H9 (cell line): ENCODE data around the gene FCSK. TPM values are rescaled to one million over a fixed set of nuclear protein-coding genes. Genes with fewer than 3 reads are reported as not detected.

Experiments
- DNase-seq: peaks from one replicate; pipeline ENCODE4 v3.0.0-alpha.2; 2017
- H2AFZ ChIP-seq: one replicate; pipeline ENCODE4 v1.6.1; 2013; ENCODE audit warnings: mild to moderate bottlenecking, low read length, control low read depth, moderate library complexity
- H2AK5ac ChIP-seq: 2 replicates; pipeline ENCODE4 v1.6.1; 2013; ENCODE audit warnings: low read length, control low read depth, mixed read lengths; ENCODE audit not compliant: insufficient read length
- H2BK120ac ChIP-seq: one replicate; pipeline ENCODE4 v1.6.1; 2013; ENCODE audit warnings: low read depth, mild to moderate bottlenecking, low read length, control low read depth, inconsistent platforms; ENCODE audit not compliant: poor library complexity, severe bottlenecking
- H2BK12ac ChIP-seq: 2 replicates; pipeline ENCODE4 v1.6.1; 2013; ENCODE audit warnings: low read length, control low read depth, mixed read lengths, low read depth; ENCODE audit not compliant: insufficient read length
- H2BK15ac ChIP-seq: 2 replicates; pipeline ENCODE4 v1.6.1; 2013; ENCODE audit warnings: low read depth, low read length, control low read depth
- H2BK20ac ChIP-seq: one replicate; pipeline ENCODE4 v1.6.1; 2013; ENCODE audit warnings: low read depth, mild to moderate bottlenecking, low read length, control low read depth, inconsistent platforms; ENCODE audit not compliant: poor library complexity, severe bottlenecking
- H2BK5ac ChIP-seq: 2 replicates; pipeline ENCODE4 v1.6.1; 2013; ENCODE audit warnings: low read length, control low read depth, mixed read lengths; ENCODE audit not compliant: insufficient read length
- H3K14ac ChIP-seq: 2 replicates; pipeline ENCODE4 v1.6.1; 2013; ENCODE audit warnings: low read length, control low read depth; ENCODE audit not compliant: insufficient read depth
- H3K18ac ChIP-seq: 2 replicates; pipeline ENCODE4 v1.6.1; 2013; ENCODE audit warnings: low read depth, mild to moderate bottlenecking, mixed read lengths, low read length, control low read depth; ENCODE audit not compliant: insufficient read length
- H3K23ac ChIP-seq: 2 replicates; pipeline ENCODE4 v1.6.1; 2013; ENCODE audit warnings: low read length, control low read depth, mixed read lengths, low read depth; ENCODE audit not compliant: insufficient read length
- H3K23me2 ChIP-seq: 2 replicates; pipeline ENCODE4 v1.6.1; 2013; ENCODE audit warnings: low read depth, mild to moderate bottlenecking, mixed read lengths, low read length, control low read depth; ENCODE audit not compliant: insufficient read length, poor library complexity, severe bottlenecking
- H3K27ac ChIP-seq: 2 replicates; pipeline ENCODE4 v1.5.1; 2013; ENCODE audit warnings: low read length, control low read depth, mixed read lengths, low read depth; ENCODE audit not compliant: insufficient read length
- H3K27me3 ChIP-seq: 2 replicates; pipeline ENCODE4 v1.6.1; 2013; ENCODE audit warnings: low read length, control low read depth, inconsistent platforms; ENCODE audit not compliant: insufficient read depth
- H3K4ac ChIP-seq: 2 replicates; pipeline ENCODE4 v1.6.1; 2013; ENCODE audit warnings: low read depth, mild to moderate bottlenecking, control low read depth, inconsistent platforms, low read length, moderate library complexity
- H3K4me1 ChIP-seq: 2 replicates; pipeline ENCODE4 v1.6.1; 2013; ENCODE audit warnings: low read length, control low read depth, inconsistent platforms; ENCODE audit not compliant: insufficient read depth
- H3K4me2 ChIP-seq: 2 replicates; pipeline ENCODE4 v1.6.1; 2013; ENCODE audit warnings: low read length, control low read depth, mixed read lengths; ENCODE audit not compliant: insufficient read length, insufficient read depth
- H3K56ac ChIP-seq: 2 replicates; pipeline ENCODE4 v1.6.1; 2013; ENCODE audit warnings: low read depth, mild to moderate bottlenecking, mixed read lengths, low read length, control low read depth; ENCODE audit not compliant: insufficient read length
- H3K79me1 ChIP-seq: 2 replicates; pipeline ENCODE4 v1.6.1; 2013; ENCODE audit warnings: low read depth, mild to moderate bottlenecking, moderate library complexity, low read length, control low read depth, inconsistent platforms; ENCODE audit not compliant: insufficient read depth, poor library complexity, severe bottlenecking
- H3K79me2 ChIP-seq: 2 replicates; pipeline ENCODE4 v1.6.1; 2013; ENCODE audit warnings: low read length, control low read depth, inconsistent platforms; ENCODE audit not compliant: insufficient read depth
- H3K9ac ChIP-seq: 2 replicates; pipeline ENCODE4 v1.6.1; 2013; ENCODE audit warnings: low read length, control low read depth, mixed read lengths; ENCODE audit not compliant: insufficient read length; ENCODE audit errors: extremely low read depth
- H3K9me3 ChIP-seq: one replicate; pipeline ENCODE4 v1.6.1; 2013; ENCODE audit warnings: low read depth, low read length, inconsistent platforms; ENCODE audit not compliant: control insufficient read depth
- H3T11ph ChIP-seq: one replicate; pipeline ENCODE4 v1.6.1; 2013; ENCODE audit warnings: mild to moderate bottlenecking, low read length, control low read depth, inconsistent platforms
- H4K20me1 ChIP-seq: one replicate; pipeline ENCODE4 v1.6.1; 2013; ENCODE audit not compliant: control insufficient read depth, insufficient read length, insufficient read depth
- H4K5ac ChIP-seq: 2 replicates; pipeline ENCODE4 v1.6.1; 2013; ENCODE audit warnings: low read depth, mild to moderate bottlenecking, mixed read lengths, low read length, control low read depth; ENCODE audit not compliant: insufficient read length
- H4K8ac ChIP-seq: replicated peaks from 2 replicates; pipeline ENCODE4 v1.6.1; 2013; ENCODE audit warnings: low read length, control low read depth, mixed read lengths, low read depth; ENCODE audit not compliant: insufficient read length
- H4K91ac ChIP-seq: 2 replicates; pipeline ENCODE4 v1.6.1; 2013; ENCODE audit warnings: low read depth, mild to moderate bottlenecking, moderate library complexity, mixed read lengths, low read length, control low read depth; ENCODE audit not compliant: insufficient read length
- H3K27ac Mint-ChIP-seq, 3 experiments: 2 replicates in 2 of 3; 3 replicates in 1 of 3; pipeline ENCODE4 v1.8.0; 2020 to 2021; ENCODE audit warnings: mixed read lengths in 3 of 3, mild to moderate bottlenecking in 1 of 3, moderate library complexity in 1 of 3
- H3K27me3 Mint-ChIP-seq: 2 replicates; pipeline ENCODE4 v1.8.0; 2021; ENCODE audit warnings: low read depth, mild to moderate bottlenecking, moderate library complexity, mixed read lengths
- H3K36me3 Mint-ChIP-seq, 3 experiments: 2 replicates in 2 of 3; 3 replicates in 1 of 3; pipeline ENCODE4 v1.8.0; 2020 to 2021; ENCODE audit warnings: low read depth in 3 of 3, mixed read lengths in 3 of 3; ENCODE audit not compliant: insufficient read depth in 1 of 3
- H3K4me1 Mint-ChIP-seq, 2 experiments: 2 replicates each; pipeline ENCODE4 v1.8.0; 2020; ENCODE audit warnings: mixed read lengths in 2 of 2
- H3K4me3 Mint-ChIP-seq, 2 experiments: 2 replicates in 1 of 2; 3 replicates in 1 of 2; pipeline ENCODE4 v1.8.0; 2020 to 2021; ENCODE audit warnings: mild to moderate bottlenecking in 2 of 2, mixed read lengths in 2 of 2, moderate library complexity in 1 of 2
- H3K9me3 Mint-ChIP-seq, 2 experiments: 2 replicates in 1 of 2; 3 replicates in 1 of 2; pipeline ENCODE4 v1.8.0; 2020; ENCODE audit warnings: mild to moderate bottlenecking in 2 of 2, mixed read lengths in 2 of 2, moderate library complexity in 1 of 2
- WGBS: extraction: QIAGEN DNeasy Blood & Tissue Kit; methylation state at CpG from one replicate; pipeline ENCODE4 v1.1.7; 2013; ENCODE audit warnings: missing lambda C conversion rate, low lambda C conversion rate, mixed read lengths; ENCODE audit not compliant: insufficient read length; ENCODE audit errors: extremely low coverage; 5-methylcytosine and 5-hydroxymethylcytosine counted together
- total RNA-seq: library from RNA; stranded (reverse); gene quantifications from 2 replicates; pipeline ENCODE4 v1.2.1, GENCODE V29; 2021
- TF ChIP-seq, protein P1 (sequence below): fragments of 200-600 bp; sonication (generic); conservative IDR thresholded peaks from 3 replicates; pipeline ENCODE4 v1.8.0; 2021; ENCODE audit warnings: antibody characterized with exemption, mild to moderate bottlenecking

FCSK gene
- total RNA-seq, 1 experiment from 2014 or later, result 6.5 TPM

DNA sequence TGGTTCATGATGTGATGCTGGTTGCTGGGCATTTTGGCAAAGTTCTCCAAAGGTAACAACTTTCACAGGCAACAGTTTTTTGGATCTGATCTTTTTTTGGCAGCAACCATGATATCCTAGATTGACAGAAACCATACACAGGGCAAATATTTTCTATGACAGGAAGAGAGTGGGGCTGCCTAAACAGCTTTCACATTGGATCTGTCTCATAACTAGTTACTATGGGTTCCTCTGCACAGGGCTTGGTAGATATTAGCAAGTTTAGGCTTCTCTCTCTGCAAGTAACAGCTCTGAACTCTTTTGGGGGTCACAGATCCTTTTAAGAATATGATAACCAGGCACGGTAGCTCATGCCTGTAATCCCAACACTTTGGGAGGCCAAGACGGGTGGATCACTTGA lies 40.4 kb downstream of the FCSK start:
- Histone ChIP-seq H3K27me3 (no peaks in the 10 kb centered on the region), H3K9me3 (no peaks in the 10 kb centered on the region), H3K4me2 (no peak overlapping the region), H3K4me1 (no peaks in the 10 kb centered on the region), H2AFZ (no peak overlapping the region), H3K23ac (no peak overlapping the region), H4K20me1 (no peaks in the 10 kb centered on the region), H4K8ac (no peak overlapping the region), H2BK20ac (no peak overlapping the region), H2BK5ac (no peak overlapping the region), H2BK12ac (no peak overlapping the region), H3K18ac (no peak overlapping the region), H3K9ac (no peak overlapping the region), H2AK5ac (no peak overlapping the region), H4K91ac (no peak overlapping the region), H2BK120ac (no peak overlapping the region), H2BK15ac (no peak overlapping the region), H3K27ac (no peak overlapping the region), H4K5ac (no peak overlapping the region), H3K79me1 (no peaks in the 10 kb centered on the region), H3K4ac (no peak overlapping the region), H3K56ac (no peak overlapping the region), H3T11ph (no peak overlapping the region), H3K14ac (no peak overlapping the region), H3K23me2 (no peaks in the 10 kb centered on the region), H3K79me2 (no peaks in the 10 kb centered on the region)
- Mint-ChIP-seq H3K4me3 (no peak overlapping the region), H3K36me3 (peaks cover 0 to 49% (median 39%) of the 10 kb centered on the region in 3 experiments; a peak in 6 of 7 replicates), H3K9me3 (no peaks in the 10 kb centered on the region), H3K4me1 (no peaks in the 10 kb centered on the region), H3K27ac (no peak overlapping the region), H3K27me3 (no peaks in the 10 kb centered on the region)
- no CpG with 5 or more reads among the region's 2 CpGs for WGBS
- DNase-seq, result no peak
- TF ChIP-seq, protein P1, sequence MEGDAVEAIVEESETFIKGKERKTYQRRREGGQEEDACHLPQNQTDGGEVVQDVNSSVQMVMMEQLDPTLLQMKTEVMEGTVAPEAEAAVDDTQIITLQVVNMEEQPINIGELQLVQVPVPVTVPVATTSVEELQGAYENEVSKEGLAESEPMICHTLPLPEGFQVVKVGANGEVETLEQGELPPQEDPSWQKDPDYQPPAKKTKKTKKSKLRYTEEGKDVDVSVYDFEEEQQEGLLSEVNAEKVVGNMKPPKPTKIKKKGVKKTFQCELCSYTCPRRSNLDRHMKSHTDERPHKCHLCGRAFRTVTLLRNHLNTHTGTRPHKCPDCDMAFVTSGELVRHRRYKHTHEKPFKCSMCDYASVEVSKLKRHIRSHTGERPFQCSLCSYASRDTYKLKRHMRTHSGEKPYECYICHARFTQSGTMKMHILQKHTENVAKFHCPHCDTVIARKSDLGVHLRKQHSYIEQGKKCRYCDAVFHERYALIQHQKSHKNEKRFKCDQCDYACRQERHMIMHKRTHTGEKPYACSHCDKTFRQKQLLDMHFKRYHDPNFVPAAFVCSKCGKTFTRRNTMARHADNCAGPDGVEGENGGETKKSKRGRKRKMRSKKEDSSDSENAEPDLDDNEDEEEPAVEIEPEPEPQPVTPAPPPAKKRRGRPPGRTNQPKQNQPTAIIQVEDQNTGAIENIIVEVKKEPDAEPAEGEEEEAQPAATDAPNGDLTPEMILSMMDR, result no peak
